Heart left ventricle (tissue), 13 donors: ENCODE measurements around the gene STT3B.

Source experiments
- POLR2A ChIP-seq, 2 donors: fragments of 450-650 bp; IDR thresholded peaks; one replicate each; pipeline ENCODE4 v1.6.1; 2017; ENCODE audit warnings: antibody characterized with exemption in 2 of 2, mild to moderate bottlenecking in 2 of 2, moderate library complexity in 2 of 2
- TF ChIP-seq, protein P1 (sequence below), 12 donors: fragments of 200-600 bp; sonication (generic) in 4 of 12; IDR thresholded peaks; one replicate each; pipeline versions ENCODE4 v1.5.0 to v1.8.0; 2018 to 2022; ENCODE audit warnings: antibody characterized with exemption in 12 of 12, mild to moderate bottlenecking in 5 of 12
- donor health status: ischemic (EF 13 %, LVEDD 7.1; RV severe dilation, severe dysfunction).
- donor health status: DM: no; HTN: yes; CAD: no.
- donor health status: DM: no; HTN: no; CAD: no.
- donor health status: ischemic (EF 25% LVEDD 6.9; RV normal size, moderate dysfunction).
- donor health status: ischemic (EF 25% LVEDD 5.7; RV mildly dilated, moderate dysfunction).
- donor health status: ischemic (EF 35%, LVEDD 5.7; RV mildly dilated, moderate dysfunction).
- donor health status: nonischemic (EF 11% LVEDD 7.7; RV severe dilation, severe dysfunction).
- donor health status: DM: yes; HTN: yes; CAD: no.
- donor health status: PGD.
- donor health status: ischemic (EF 29% LVEDD 5.4; RV normal size, mild dysfunction).
- donor health status: nonischemic (EF 23%, LVEDD 6.1; RV moderate dilation, normal function).

DNA sequence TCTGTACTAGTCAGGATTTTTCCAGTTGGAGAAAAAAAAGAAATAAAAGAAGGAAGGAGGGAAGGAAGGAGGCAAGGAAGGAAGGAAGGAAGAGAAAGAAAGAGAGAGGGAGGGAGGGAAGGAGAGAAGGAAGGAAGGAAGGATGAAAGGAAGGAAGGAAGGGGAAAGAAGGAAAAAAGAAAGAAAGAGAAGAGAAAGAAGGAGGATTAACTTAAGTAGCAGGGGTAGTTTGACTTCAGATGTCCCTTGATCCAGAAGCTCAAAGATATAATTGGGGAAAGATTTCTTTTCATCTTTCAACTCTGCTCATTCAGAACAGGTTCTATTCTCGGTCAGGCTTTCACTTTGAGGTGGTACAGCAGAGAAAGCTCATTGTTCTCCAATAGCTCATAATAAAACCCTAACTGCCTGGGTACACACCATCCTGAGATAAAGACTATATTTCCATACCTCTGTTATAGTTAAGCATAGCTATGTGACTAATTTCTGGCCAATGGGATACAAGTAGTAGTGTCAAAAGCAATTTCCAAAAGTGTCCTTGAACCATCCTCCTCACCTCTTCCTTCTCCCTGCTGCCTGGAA is 23.5 kb upstream of the STT3B start:
- TF ChIP-seq, protein P1, sequence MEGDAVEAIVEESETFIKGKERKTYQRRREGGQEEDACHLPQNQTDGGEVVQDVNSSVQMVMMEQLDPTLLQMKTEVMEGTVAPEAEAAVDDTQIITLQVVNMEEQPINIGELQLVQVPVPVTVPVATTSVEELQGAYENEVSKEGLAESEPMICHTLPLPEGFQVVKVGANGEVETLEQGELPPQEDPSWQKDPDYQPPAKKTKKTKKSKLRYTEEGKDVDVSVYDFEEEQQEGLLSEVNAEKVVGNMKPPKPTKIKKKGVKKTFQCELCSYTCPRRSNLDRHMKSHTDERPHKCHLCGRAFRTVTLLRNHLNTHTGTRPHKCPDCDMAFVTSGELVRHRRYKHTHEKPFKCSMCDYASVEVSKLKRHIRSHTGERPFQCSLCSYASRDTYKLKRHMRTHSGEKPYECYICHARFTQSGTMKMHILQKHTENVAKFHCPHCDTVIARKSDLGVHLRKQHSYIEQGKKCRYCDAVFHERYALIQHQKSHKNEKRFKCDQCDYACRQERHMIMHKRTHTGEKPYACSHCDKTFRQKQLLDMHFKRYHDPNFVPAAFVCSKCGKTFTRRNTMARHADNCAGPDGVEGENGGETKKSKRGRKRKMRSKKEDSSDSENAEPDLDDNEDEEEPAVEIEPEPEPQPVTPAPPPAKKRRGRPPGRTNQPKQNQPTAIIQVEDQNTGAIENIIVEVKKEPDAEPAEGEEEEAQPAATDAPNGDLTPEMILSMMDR (IDR thresholded peaks at IDR 0.05): no peak
- TF ChIP-seq POLR2A (IDR thresholded peaks at IDR 0.05): no peak
